ENCODE data around the gene SORBS2.

The SORBS2 gene

DNA sequence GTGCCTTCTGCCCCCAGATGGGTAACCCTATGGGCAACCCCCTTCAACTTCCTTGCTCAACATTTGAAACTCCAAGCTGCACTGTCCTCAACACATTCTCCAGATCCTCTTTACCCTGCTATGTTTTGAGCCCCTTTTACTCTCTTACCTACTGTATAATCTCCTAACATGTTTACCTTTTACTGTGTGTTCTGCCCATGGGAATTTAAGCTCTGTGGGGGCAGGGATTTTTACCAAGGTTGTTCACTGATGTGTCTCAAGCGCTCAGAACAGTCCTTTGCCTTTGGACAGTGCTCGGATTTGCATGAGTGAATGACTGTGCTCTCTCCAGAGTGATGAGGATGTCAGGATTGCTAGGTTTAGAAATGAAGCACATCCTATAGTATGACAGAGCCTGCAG, 53.2 kb downstream of the SORBS2 start:
- TF ChIP-seq, protein P1, sequence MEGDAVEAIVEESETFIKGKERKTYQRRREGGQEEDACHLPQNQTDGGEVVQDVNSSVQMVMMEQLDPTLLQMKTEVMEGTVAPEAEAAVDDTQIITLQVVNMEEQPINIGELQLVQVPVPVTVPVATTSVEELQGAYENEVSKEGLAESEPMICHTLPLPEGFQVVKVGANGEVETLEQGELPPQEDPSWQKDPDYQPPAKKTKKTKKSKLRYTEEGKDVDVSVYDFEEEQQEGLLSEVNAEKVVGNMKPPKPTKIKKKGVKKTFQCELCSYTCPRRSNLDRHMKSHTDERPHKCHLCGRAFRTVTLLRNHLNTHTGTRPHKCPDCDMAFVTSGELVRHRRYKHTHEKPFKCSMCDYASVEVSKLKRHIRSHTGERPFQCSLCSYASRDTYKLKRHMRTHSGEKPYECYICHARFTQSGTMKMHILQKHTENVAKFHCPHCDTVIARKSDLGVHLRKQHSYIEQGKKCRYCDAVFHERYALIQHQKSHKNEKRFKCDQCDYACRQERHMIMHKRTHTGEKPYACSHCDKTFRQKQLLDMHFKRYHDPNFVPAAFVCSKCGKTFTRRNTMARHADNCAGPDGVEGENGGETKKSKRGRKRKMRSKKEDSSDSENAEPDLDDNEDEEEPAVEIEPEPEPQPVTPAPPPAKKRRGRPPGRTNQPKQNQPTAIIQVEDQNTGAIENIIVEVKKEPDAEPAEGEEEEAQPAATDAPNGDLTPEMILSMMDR (conservative IDR thresholded peaks at IDR 0.05; ENCODE audit: control insufficient read depth, insufficient read depth, low read depth, low read length): no peak
- H3K4me3 ChIP-seq (ENCODE audit: control insufficient read depth, low read depth, low read length): no peak overlapping the region
- no peak for DNase-seq (ENCODE audit: low read depth)

DNA sequence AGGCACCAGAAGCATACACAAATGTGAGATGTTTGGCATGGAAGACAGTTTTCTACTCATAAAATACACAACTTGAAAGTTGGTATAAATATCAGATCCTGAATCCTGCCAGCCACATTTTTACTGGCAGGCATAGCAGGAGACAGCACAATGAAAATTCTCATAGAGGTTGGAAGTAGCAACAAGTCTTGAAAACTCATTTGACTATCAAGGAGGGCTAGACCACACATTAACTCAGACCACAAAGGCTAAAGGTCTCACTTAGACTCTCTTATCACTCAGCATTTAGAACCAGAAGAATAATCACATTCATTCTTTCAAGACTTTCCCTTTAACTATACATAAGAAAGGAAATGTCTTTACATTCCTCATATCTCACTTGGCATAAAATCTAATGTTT, 56.5 kb downstream of the SORBS2 start:
- DNase-seq (ENCODE audit: low read depth): no peak

DNA sequence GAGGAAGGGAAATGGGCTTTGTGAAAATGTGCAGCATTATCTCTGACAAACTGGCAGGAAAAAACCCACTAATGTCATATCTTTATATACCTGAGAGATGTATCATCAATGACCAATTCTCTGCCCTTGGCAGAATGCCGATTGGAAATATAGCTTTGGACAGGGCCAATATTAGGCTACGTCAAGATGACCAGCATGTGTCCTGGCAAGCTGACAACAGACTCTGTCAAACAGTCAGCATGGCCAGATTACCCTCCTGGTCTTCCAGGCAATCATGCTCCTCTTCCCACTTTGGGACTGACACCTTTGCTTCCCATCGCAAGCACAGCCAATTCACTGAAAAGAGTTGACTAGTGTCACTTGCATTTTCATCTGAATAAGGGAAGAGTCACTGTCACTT, 57.0 kb downstream of the SORBS2 start:
- H3K4me3 ChIP-seq (ENCODE audit: control insufficient read depth, low read depth, low read length): no peak overlapping the region
- no peak for DNase-seq (ENCODE audit: low read depth)
- TF ChIP-seq, protein P1 (conservative IDR thresholded peaks at IDR 0.05; ENCODE audit: control insufficient read depth, insufficient read depth, low read depth, low read length): no peak

More for the DNA sequence above, 56.5 kb downstream of the SORBS2 start:
- TF ChIP-seq, protein P1 (conservative IDR thresholded peaks at IDR 0.05; ENCODE audit: control insufficient read depth, insufficient read depth, low read depth, low read length): no peak
- no peak overlapping the region for H3K4me3 ChIP-seq (ENCODE audit: control insufficient read depth, low read depth, low read length)

DNA sequence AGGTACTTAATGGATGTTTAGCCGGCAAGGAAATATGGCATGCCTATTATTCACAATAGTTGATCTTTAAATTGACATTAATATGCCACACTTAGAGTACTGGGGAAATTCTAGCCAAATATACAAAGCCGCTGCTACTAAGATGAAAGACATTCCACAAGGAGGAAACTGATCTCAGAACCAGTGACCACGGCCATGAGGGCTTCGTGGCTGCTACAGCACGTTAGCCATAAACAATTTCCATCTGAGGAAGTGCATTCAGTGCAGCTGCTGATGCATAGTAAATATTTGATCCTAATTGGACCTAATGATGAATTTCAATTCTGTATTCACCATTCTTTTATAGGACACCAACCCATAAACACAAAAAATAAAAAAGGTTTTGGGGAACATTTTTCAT, 59.1 kb downstream of the SORBS2 start:
- TF ChIP-seq, protein P1 (conservative IDR thresholded peaks at IDR 0.05; ENCODE audit: control insufficient read depth, insufficient read depth, low read depth, low read length): no peak
- no peak overlapping the region for H3K4me3 ChIP-seq (ENCODE audit: control insufficient read depth, low read depth, low read length)
- no peak for DNase-seq (ENCODE audit: low read depth)

DNA sequence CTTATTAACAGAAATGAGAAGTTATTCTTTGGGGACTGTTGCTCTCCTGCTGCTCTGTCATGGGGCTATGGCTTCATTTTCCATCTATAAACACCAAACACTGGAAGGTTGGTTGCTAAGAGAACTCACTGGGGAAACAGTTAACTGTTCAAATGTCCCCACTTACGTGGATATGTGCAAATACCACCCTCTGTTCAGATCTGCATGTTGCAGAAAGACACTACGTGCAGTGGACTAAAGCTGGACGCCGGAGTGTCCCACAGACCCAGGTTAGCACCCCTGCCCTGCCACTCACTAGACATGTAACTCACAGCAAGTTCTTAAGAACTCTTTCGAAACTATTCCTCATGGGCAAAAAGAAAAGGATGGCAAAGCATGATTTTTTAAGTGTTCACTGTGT, 62.1 kb downstream of the SORBS2 start:
- TF ChIP-seq, protein P1 (conservative IDR thresholded peaks at IDR 0.05; ENCODE audit: control insufficient read depth, insufficient read depth, low read depth, low read length): no peak
- no peak for DNase-seq (ENCODE audit: low read depth)
- no peak overlapping the region for H3K4me3 ChIP-seq (ENCODE audit: control insufficient read depth, low read depth, low read length)

DNA sequence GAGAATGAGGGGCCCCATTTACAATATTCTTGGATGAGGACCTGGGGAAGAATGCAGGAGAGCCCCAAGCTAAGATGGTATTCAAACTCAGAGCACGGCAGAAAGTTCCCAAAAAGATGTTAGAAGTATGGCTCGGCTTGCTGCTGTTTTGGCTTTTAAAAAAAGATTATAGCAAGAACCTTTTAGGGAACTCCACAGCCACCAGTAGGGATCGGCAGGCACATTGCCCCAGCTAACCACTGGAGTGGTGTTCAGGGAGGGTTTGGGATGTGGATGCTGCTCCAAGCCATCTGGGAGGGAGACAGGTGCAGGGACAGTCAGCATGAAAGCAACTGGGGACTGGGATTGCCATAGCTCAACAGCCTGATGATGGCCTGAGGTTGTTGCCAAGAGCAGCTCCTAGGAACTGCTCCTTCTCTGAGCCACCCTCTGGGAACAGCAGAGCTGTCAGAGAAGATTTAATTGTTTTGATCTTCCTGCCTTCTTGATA, 63.0 kb downstream of the SORBS2 start:
- DNase-seq (ENCODE audit: low read depth): no peak
- H3K4me3 ChIP-seq (ENCODE audit: control insufficient read depth, low read depth, low read length): no peak overlapping the region
- TF ChIP-seq, protein P1 (conservative IDR thresholded peaks at IDR 0.05; ENCODE audit: control insufficient read depth, insufficient read depth, low read depth, low read length): no peak

DNA sequence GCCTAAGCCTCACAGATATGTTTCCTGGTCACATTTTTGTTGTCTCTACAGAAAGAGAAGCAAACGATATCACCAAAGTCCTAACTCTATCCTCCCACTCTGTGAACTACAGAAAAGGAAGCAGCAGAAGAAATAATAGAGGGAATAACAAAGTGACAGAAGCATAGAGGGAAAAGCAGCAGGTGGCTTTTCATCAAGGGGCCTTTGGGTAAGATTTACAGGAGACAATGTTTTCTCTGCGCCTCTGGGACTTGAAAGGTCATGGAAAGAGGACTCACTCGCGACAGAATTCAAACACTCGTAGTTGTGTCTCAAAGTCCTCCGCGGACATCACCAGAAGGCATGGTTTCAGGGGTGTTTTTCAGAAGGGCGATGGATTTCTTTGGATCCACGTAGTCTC, 66.1 kb downstream of the SORBS2 start:
- TF ChIP-seq, protein P1 (conservative IDR thresholded peaks at IDR 0.05; ENCODE audit: control insufficient read depth, insufficient read depth, low read depth, low read length): no peak
- no peak overlapping the region for H3K4me3 ChIP-seq (ENCODE audit: control insufficient read depth, low read depth, low read length)
- DNase-seq (ENCODE audit: low read depth): no peak

Data from fibroblast of mammary gland (primary cell).